Ishikawa (cell line): ENCODE data around the gene AAGAB.

ENCODE experiments used
- EP300 ChIP-seq: IDR thresholded peaks from 2 replicates; pipeline ENCODE4 v1.6.1; 2012; ENCODE audit warnings: borderline replicate concordance
- FOXM1 ChIP-seq: IDR thresholded peaks from 2 replicates; pipeline ENCODE4 v1.6.1; 2012; ENCODE audit warnings: low read depth, borderline replicate concordance
- MAX ChIP-seq: IDR thresholded peaks from 2 replicates; pipeline ENCODE4 v1.6.1; 2012
- TAF1 ChIP-seq: IDR thresholded peaks from 2 replicates; pipeline ENCODE4 v1.6.1; 2012; ENCODE audit warnings: low read depth, mild to moderate bottlenecking
- TCF12 ChIP-seq: IDR thresholded peaks from 2 replicates; pipeline ENCODE4 v1.6.1; 2012; ENCODE audit warnings: low read depth
- TEAD4 ChIP-seq: IDR thresholded peaks from 2 replicates; pipeline ENCODE4 v1.6.1; 2012
- YY1 ChIP-seq: IDR thresholded peaks from 2 replicates; pipeline ENCODE4 v1.6.1; 2012; ENCODE audit warnings: low read depth
- ZBTB7A ChIP-seq: IDR thresholded peaks from 2 replicates; pipeline ENCODE4 v1.6.1; 2012; ENCODE audit warnings: low read depth
- TF ChIP-seq, protein P1 (sequence below): IDR thresholded peaks from 2 replicates; pipeline ENCODE4 v1.6.1; 2012; ENCODE audit warnings: low read depth, mild to moderate bottlenecking

DNA sequence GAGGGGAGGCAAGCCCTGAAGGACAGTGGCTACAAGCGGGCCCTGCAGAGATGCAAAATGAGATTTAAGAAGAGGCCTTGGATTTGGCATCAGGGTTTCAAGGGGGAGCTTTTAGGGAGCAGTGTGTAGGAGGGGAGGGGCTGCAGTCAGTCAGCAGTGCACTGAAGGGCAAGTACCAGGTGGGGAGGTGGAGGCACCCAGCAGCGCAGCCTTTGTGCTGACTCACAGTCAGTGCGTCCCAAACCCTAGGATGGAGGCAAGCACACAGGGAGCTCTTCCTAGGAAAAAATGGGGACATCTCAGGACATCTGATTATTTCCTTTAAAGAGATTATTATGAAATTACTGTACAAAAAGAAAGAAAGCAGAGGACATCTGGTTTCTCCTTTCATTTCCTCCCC is 80.0 kb downstream of the AAGAB start:
- no peak for TF ChIP-seq ZBTB7A
- TF ChIP-seq, protein P1, sequence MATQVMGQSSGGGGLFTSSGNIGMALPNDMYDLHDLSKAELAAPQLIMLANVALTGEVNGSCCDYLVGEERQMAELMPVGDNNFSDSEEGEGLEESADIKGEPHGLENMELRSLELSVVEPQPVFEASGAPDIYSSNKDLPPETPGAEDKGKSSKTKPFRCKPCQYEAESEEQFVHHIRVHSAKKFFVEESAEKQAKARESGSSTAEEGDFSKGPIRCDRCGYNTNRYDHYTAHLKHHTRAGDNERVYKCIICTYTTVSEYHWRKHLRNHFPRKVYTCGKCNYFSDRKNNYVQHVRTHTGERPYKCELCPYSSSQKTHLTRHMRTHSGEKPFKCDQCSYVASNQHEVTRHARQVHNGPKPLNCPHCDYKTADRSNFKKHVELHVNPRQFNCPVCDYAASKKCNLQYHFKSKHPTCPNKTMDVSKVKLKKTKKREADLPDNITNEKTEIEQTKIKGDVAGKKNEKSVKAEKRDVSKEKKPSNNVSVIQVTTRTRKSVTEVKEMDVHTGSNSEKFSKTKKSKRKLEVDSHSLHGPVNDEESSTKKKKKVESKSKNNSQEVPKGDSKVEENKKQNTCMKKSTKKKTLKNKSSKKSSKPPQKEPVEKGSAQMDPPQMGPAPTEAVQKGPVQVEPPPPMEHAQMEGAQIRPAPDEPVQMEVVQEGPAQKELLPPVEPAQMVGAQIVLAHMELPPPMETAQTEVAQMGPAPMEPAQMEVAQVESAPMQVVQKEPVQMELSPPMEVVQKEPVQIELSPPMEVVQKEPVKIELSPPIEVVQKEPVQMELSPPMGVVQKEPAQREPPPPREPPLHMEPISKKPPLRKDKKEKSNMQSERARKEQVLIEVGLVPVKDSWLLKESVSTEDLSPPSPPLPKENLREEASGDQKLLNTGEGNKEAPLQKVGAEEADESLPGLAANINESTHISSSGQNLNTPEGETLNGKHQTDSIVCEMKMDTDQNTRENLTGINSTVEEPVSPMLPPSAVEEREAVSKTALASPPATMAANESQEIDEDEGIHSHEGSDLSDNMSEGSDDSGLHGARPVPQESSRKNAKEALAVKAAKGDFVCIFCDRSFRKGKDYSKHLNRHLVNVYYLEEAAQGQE, result no peak
- no peak for TF ChIP-seq TEAD4
- TF ChIP-seq FOXM1, result no peak
- TF ChIP-seq EP300, result no peak
- TF ChIP-seq YY1, result no peak
- TF ChIP-seq MAX, result no peak
- TF ChIP-seq TCF12, result no peak
- no peak for TF ChIP-seq TAF1
